ENCODE measurements around the gene HNRNPUL1. TPM values are rescaled to one million over a fixed set of nuclear protein-coding genes. Genes with fewer than 3 reads are reported as not detected.
A peak's percentile ranks its signal among the peaks of the same experiment; 100 is the strongest.

HNRNPUL1 gene
- polyA plus RNA-seq, 1 donor (not counting 4 experiments of a cell fraction or from before 2014, with no cell fraction given), result 48.3 TPM

GRCh38 chr19:41265395-41266153 is 1.4 kb downstream of the HNRNPUL1 start:
- H3K27me3 ChIP-seq (ENCODE audit: control insufficient read depth, extremely low read depth, insufficient read depth, low read length), result no peaks in the 10 kb centered on the region
- H3K36me3 ChIP-seq (ENCODE audit: control insufficient read depth in 2 of 2, extremely low read depth in 1 of 2, insufficient read depth in 2 of 2, low read length in 2 of 2), result peaks cover 11 to 13% of the 10 kb centered on the region in 2 experiments
- H3K4me3 ChIP-seq (ENCODE audit: control insufficient read depth in 2 of 3, extremely low read depth in 1 of 3, insufficient read depth in 2 of 3, low read depth in 1 of 3, low read length in 3 of 3), result peak overlapping the region; percentile 93 to 96 (median 93)
- no peak for DNase-seq (ENCODE audit: low read depth, low spot score)
- peak overlapping the region; percentile 92 for H3K27ac ChIP-seq (ENCODE audit: control insufficient read depth, insufficient read depth, low read length)
- peak overlapping the region; percentile 98 for H3K4me2 ChIP-seq (ENCODE audit: control insufficient read depth, extremely low read depth, insufficient read depth, low read depth, low read length)
- H2AFZ ChIP-seq (ENCODE audit: control insufficient read depth, low read length), result no peak overlapping the region
- no peaks in the 10 kb centered on the region for H3K9me3 ChIP-seq (ENCODE audit: control insufficient read depth, low read depth, low read length)
- no peaks in the 10 kb centered on the region for H4K20me1 ChIP-seq (ENCODE audit: control insufficient read depth, extremely low read depth, insufficient read depth, low read length)
- H3K9me1 ChIP-seq (ENCODE audit: control insufficient read depth, extremely low read depth, insufficient read depth, low read length), result no peaks in the 10 kb centered on the region
- peaks cover 53% of the 10 kb centered on the region for H3K79me2 ChIP-seq (ENCODE audit: control insufficient read depth, insufficient read depth, low read length)
- TF ChIP-seq EZH2 (IDR thresholded peaks at IDR 0.05; ENCODE audit: low read length) (no peak), CTCF (optimal IDR thresholded peaks at IDR 0.05 in 1 of 3, IDR thresholded peaks at IDR 0.05 in 1 of 3, conservative IDR thresholded peaks at IDR 0.05 in 1 of 3; ENCODE audit: extremely low read depth in 1 of 3, insufficient read depth in 2 of 3, low read length in 3 of 3) (no peak)
- dilution Hi-C loops (cut with MboI; ENCODE audit: extremely low pct_ligation_motif_present, low sequenced_read_pairs), result no loop called here
- FAIRE-seq, result no peak
- H3K9ac ChIP-seq (ENCODE audit: control insufficient read depth, extremely low read depth, insufficient read depth, low read length), result peak overlapping the region; percentile 99
- peaks cover 25% of the 10 kb centered on the region for H3K4me1 ChIP-seq (ENCODE audit: control insufficient read depth, extremely low read depth, insufficient read depth, low read length)

- DNase-seq (ENCODE audit: low read depth, low spot score) (no peak), FAIRE-seq (no peak)
- H3K9me1 ChIP-seq (ENCODE audit: control insufficient read depth, extremely low read depth, insufficient read depth, low read length), result no peaks in the 10 kb centered on the region
- H3K27ac ChIP-seq (ENCODE audit: control insufficient read depth, insufficient read depth, low read length), result no peak overlapping the region
- no peak overlapping the region for H3K9ac ChIP-seq (ENCODE audit: control insufficient read depth, extremely low read depth, insufficient read depth, low read length)
- no peak overlapping the region for H2AFZ ChIP-seq (ENCODE audit: control insufficient read depth, low read length)
- H3K9me3 ChIP-seq (ENCODE audit: control insufficient read depth, low read depth, low read length), result no peaks in the 10 kb centered on the region
- dilution Hi-C loops (cut with MboI; ENCODE audit: extremely low pct_ligation_motif_present, low sequenced_read_pairs), result no loop called here
- TF ChIP-seq EZH2 (IDR thresholded peaks at IDR 0.05; ENCODE audit: low read length) (no peak), CTCF (optimal IDR thresholded peaks at IDR 0.05 in 1 of 3, IDR thresholded peaks at IDR 0.05 in 1 of 3, conservative IDR thresholded peaks at IDR 0.05 in 1 of 3; ENCODE audit: extremely low read depth in 1 of 3, insufficient read depth in 2 of 3, low read length in 3 of 3) (no peak)
- H3K4me3 ChIP-seq (ENCODE audit: control insufficient read depth in 2 of 3, extremely low read depth in 1 of 3, insufficient read depth in 2 of 3, low read depth in 1 of 3, low read length in 3 of 3), result no peak overlapping the region
- H3K27me3 ChIP-seq (ENCODE audit: control insufficient read depth, extremely low read depth, insufficient read depth, low read length), result no peaks in the 10 kb centered on the region
- no peak overlapping the region for H3K4me2 ChIP-seq (ENCODE audit: control insufficient read depth, extremely low read depth, insufficient read depth, low read depth, low read length)
- peaks cover 4% of the 10 kb centered on the region for H4K20me1 ChIP-seq (ENCODE audit: control insufficient read depth, extremely low read depth, insufficient read depth, low read length)
- peaks cover 59% of the 10 kb centered on the region for H3K79me2 ChIP-seq (ENCODE audit: control insufficient read depth, insufficient read depth, low read length)
- peaks cover 17% of the 10 kb centered on the region for H3K4me1 ChIP-seq (ENCODE audit: control insufficient read depth, extremely low read depth, insufficient read depth, low read length)
- peaks cover 38 to 42% of the 10 kb centered on the region in 2 experiments for H3K36me3 ChIP-seq (ENCODE audit: control insufficient read depth in 2 of 2, extremely low read depth in 1 of 2, insufficient read depth in 2 of 2, low read length in 2 of 2)
These were observed 4.9 kb downstream of the HNRNPUL1 start for GRCh38 chr19:41269055-41269454.
